GM12801 (cell line): ENCODE results near the gene NPW.

ENCODE experiments used
- TF ChIP-seq, protein P1 (sequence below): IDR thresholded peaks from one replicate; pipeline ENCODE4 v1.5.1; 2011; ENCODE audit warnings: control low read depth; ENCODE audit not compliant: insufficient read length; ENCODE audit errors: extremely low read depth

NPW gene

DNA sequence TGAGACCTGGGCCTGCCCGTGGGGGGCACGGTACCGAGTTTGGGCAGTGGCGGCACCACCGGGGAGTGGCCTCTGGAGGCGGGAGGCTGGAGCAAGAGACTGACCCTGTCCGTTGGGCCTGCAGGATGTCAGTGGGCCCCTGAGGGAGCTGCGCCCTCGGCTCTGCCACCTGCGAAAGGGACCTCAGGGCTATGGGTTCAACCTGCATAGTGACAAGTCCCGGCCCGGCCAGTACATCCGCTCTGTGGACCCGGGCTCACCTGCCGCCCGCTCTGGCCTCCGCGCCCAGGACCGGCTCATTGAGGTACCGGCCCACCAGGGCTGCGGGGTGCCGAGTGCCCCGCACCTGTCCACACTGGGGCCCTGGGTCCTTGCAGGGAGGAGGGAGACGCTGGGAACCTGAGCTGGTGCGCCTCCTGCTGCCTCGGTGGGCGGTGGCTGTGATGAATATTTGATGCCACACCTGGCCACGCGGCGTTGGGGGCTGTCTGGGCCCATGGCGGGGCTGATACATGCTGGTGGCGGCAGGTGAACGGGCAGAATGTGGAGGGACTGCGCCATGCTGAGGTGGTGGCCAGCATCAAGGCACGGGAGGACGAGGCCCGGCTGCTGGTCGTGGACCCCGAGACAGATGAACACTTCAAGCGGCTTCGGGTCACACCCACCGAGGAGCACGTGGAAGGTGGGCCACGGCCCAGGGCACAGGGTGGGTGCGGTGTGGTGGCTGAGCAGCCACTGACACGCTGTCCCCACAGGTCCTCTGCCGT lies 16.8 kb downstream of the NPW start:
- TF ChIP-seq, protein P1, sequence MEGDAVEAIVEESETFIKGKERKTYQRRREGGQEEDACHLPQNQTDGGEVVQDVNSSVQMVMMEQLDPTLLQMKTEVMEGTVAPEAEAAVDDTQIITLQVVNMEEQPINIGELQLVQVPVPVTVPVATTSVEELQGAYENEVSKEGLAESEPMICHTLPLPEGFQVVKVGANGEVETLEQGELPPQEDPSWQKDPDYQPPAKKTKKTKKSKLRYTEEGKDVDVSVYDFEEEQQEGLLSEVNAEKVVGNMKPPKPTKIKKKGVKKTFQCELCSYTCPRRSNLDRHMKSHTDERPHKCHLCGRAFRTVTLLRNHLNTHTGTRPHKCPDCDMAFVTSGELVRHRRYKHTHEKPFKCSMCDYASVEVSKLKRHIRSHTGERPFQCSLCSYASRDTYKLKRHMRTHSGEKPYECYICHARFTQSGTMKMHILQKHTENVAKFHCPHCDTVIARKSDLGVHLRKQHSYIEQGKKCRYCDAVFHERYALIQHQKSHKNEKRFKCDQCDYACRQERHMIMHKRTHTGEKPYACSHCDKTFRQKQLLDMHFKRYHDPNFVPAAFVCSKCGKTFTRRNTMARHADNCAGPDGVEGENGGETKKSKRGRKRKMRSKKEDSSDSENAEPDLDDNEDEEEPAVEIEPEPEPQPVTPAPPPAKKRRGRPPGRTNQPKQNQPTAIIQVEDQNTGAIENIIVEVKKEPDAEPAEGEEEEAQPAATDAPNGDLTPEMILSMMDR = no peak

DNA sequence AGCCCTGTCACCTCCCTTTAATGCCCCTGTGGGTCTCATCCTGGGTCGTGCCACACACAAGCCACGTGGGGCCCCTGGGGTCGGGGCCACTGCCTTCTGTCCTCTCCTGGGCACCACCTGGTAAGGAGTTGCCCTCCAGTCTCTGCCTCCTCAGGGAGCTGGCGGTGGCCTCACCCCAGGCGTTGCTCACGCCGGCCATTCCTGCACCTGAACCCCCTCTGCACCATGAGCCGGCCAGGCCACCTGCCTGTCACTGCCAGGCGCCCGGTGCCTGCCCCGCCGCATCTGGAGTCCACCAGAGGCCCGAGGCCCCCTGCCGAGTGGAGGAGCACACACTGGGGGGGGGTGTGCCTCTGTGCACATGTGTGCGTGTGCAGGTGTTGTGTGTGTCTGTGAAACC lies 17.5 kb downstream of the NPW start:
- TF ChIP-seq, protein P1 = no peak

DNA sequence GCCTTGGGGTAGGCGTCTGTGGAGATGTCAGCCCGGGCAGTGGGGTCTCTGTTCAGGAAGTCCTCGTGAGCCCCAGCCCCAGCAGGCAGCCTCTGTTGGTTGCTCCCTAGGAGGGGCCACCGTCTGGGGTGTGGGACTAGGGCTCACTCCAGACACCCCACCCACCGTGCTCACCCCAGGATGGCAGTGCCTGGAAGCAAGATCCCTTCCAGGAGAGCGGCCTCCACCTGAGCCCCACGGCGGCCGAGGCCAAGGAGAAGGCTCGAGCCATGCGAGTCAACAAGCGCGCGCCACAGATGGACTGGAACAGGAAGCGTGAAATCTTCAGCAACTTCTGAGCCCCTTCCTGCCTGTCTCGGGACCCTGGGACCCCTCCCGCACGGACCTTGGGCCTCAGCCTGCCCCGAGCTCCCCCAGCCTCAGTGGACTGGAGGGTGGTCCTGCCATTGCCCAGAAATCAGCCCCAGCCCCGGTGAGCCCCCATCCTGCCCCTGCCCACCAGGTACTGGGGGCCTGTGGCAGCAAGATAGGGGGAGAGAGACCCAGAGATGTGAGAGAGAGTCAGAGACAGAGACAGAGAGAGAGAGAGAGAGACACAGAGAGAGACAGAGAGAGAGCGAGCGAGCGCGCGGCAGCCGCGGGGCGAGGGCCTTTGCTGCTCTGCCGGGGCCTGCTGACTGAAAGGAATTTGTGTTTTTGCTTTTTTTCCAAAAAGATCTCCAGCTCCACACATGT lies 18.2 kb downstream of the NPW start:
- TF ChIP-seq, protein P1 = no peak

DNA sequence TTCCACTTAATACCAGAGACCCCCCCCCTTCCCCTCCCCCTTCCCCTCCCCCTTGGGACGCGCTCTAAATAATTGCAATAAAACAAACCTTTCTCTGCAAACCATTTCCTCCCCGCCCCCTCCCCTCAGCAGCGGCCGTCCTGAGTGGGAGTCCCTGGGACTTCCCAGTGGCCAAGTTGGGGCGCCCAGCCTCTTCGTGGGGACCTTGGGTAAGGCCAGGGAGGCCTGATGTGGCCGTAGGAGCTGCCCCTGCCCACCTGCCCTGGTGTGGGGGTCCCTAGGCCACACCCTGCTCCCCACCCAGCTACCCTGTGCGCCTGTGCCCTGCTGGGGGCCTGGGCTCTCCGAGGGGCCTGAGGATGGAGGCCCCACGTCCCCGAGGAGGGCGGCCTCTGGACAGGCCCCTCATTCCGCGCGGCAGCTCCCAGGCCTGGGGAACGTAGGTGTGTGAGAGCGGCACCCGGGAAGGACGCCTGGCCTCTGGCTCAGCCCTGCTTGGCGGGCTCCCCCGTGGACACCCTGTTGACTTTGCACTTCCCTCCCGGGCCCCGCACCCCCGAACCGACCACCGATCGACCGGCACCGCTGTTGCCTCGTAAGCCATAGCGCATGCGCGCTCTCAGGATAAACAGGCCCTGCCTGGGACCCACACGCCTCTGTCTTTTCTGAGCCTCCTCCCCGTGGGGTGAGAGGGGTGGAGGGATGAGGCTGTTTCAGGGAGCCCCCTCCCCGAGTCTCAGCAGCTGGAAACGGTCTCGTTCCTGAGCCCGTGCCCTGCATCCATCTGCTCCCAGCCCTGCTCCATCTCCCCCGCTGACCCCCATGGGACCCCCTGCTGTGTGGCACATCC lies 19.0 kb downstream of the NPW start:
- TF ChIP-seq, protein P1 = no peak

DNA sequence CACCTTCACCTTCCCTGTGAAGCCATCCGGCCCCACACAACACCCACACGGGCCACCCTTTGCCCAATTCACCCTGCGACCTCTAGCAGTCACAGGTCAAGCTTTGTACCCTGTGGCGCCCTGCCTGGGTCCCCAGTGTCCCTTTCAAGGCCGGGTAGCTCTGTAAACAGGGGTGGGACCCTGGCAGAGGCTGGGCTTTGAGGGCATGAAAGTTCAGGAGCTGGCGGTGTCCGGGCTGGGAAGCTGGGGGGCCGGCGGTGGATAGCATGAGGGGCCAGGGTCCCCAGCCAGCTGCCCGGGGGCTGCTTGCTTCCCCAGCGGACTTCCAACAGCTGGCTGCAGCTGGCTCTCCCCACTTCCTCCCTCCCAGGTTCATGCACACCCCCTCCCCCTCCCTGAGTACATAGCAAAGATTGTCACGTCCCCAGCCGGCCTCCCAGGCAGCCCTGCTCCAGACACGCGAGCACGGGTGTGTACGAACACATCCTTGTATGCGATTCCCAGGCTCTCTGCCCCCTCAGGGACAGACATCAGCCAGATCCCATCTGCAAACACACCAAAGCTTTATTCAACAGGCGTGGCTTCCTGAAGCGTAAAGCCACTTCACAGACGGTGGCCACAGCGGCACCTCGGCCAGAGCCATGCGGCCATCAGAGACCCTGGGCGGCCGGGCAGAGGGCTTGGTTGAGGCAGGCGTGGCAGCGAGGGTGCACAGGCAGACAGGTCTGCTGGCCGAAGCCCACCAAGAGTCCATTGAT lies 19.9 kb downstream of the NPW start:
- TF ChIP-seq, protein P1 = no peak

DNA sequence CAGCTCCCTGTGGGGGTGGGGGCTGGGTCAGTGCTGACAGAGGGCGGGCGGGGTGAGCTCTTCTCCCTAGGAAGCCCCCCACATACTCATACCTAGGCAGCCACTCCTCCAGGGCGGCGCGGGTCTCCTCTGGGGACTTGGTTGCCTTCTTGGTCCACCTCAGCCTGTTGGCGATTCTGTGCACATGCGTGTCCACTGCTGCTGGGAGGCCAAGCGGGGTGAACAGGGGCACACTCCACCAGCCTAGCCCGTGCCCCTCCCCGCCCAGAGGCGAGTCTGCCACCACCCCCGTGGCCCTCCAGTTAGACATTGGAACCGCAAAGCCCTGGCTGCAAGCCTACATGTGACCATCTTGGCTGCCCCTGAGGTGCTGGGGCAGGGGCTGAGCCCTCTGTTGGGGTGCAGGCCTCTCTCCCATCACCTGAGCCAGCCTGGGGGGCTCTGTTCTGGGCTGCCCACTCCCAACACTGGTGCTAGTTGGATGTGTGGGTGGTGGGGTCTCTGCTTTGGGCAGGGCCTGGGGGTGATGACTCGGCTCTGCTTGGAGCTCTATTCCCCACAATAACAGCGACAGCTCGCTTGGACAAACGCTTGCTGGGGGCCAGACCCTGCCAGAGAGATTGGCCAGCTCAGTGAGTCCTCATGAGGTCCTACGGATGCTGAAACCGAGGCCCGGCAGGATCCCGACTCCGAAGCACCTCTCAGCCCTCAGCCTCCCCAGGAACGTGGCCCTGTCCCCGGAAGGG lies 20.6 kb downstream of the NPW start:
- TF ChIP-seq, protein P1 = no peak
